HG03025 (cell line): ENCODE data around the gene MAP2K3.
"Not testable (repeated sequence)": the region's sequence is repeated elsewhere in the genome, so short reads cannot be mapped to it uniquely, and the experiment has no call there.

Experiments used
- ATAC-seq: cut with Tn5 transposase; IDR thresholded peaks from one replicate; pipeline ENCODE4 v1.9.1; 2021; ENCODE audit warnings: mild to moderate bottlenecking, moderate library complexity; ENCODE audit not compliant: unreplicated experiment, low FRiP score

MAP2K3 gene

GRCh38 chr17:21346651-21347250, 62.2 kb downstream of the MAP2K3 start:
- ATAC-seq, result not testable (repeated sequence)

GRCh38 chr17:21347660-21348059, 63.1 kb downstream of the MAP2K3 start:
- ATAC-seq, result not testable (repeated sequence)

GRCh38 chr17:21348081-21348925, 63.8 kb downstream of the MAP2K3 start:
- peak; percentile 40 for ATAC-seq

- ATAC-seq, result not testable (repeated sequence)
Observed at GRCh38 chr17:21348926-21349261, 64.4 kb downstream of the MAP2K3 start.

- ATAC-seq, result not testable (repeated sequence)
Observed at GRCh38 chr17:21349358-21350050, 65.0 kb downstream of the MAP2K3 start.

GRCh38 chr17:21350495-21350894, 66.0 kb downstream of the MAP2K3 start:
- not testable (repeated sequence) for ATAC-seq

GRCh38 chr17:21351366-21352065, 67.0 kb downstream of the MAP2K3 start:
- no peak for ATAC-seq

- no peak for ATAC-seq
Observed at GRCh38 chr17:21352221-21352980, 67.9 kb downstream of the MAP2K3 start.

- ATAC-seq, result no peak
Observed at GRCh38 chr17:21352981-21353265, 68.4 kb downstream of the MAP2K3 start.

- no peak for ATAC-seq
Observed at GRCh38 chr17:21353326-21354010, 69.0 kb downstream of the MAP2K3 start.

- no peak for ATAC-seq
Observed at GRCh38 chr17:21354796-21355385, 70.4 kb downstream of the MAP2K3 start.

- no peak for ATAC-seq
Observed at GRCh38 chr17:21355586-21355985, 71.1 kb downstream of the MAP2K3 start.

- ATAC-seq, result no peak
Observed at GRCh38 chr17:21356537-21357127, 72.1 kb downstream of the MAP2K3 start.

- ATAC-seq, result no peak
Observed at GRCh38 chr17:21357281-21357680, 72.8 kb downstream of the MAP2K3 start.

GRCh38 chr17:21357696-21358656, 73.5 kb downstream of the MAP2K3 start:
- no peak for ATAC-seq

- no peak for ATAC-seq
Observed at GRCh38 chr17:21358682-21359482, 74.4 kb downstream of the MAP2K3 start.

- no peak for ATAC-seq
Observed at GRCh38 chr17:21359483-21359840, 75.0 kb downstream of the MAP2K3 start.
